Transverse colon (tissue), 4 donors: ENCODE data around the gene IL9. TPM values are rescaled to one million over a fixed set of nuclear protein-coding genes. Genes with fewer than 3 reads are reported as not detected.

Source experiments
- DNase-seq: peaks from one replicate; pipeline ENCODE4 v3.0.0-alpha.2; 2019
- H3K27ac ChIP-seq, 4 donors: fragments of 200-600 bp; sonication (generic); 2 replicates each; pipeline ENCODE4 v1.5.1; 2016 to 2018; ENCODE audit warnings: inconsistent platforms in 4 of 4
- H3K27me3 ChIP-seq: fragments of 200-600 bp; sonication (generic); 2 replicates; pipeline ENCODE4 v1.5.1; 2017; ENCODE audit warnings: inconsistent platforms
- H3K36me3 ChIP-seq, 4 donors: fragments of 200-600 bp; sonication (generic); 2 replicates each; pipeline ENCODE4 v1.5.1; 2017 to 2019; ENCODE audit warnings: inconsistent platforms in 4 of 4
- H3K4me1 ChIP-seq, 4 donors: fragments of 200-600 bp; sonication (generic); 2 replicates each; pipeline ENCODE4 v1.5.1; 2017 to 2020; ENCODE audit warnings: inconsistent platforms in 4 of 4
- H3K4me3 ChIP-seq, 4 donors: fragments of 200-600 bp; sonication (generic); 1 replicate in 1 of 4; 2 replicates in 3 of 4; pipeline versions ENCODE4 v1.5.1 to v1.6.1; 2017 to 2019; ENCODE audit warnings: inconsistent platforms in 4 of 4
- H3K9me3 ChIP-seq, 2 donors: fragments of 200-600 bp; sonication (generic); 2 replicates each; pipeline ENCODE4 v1.5.1; 2017 to 2019; ENCODE audit warnings: inconsistent platforms in 2 of 2
- EP300 ChIP-seq: sonication (generic); formaldehyde crosslinking; IDR thresholded peaks from one replicate; pipeline ENCODE4 v1.6.1; 2017; ENCODE audit warnings: antibody characterized with exemption, low read depth
- POLR2A ChIP-seq: fragments of 450-650 bp; IDR thresholded peaks from one replicate; pipeline ENCODE4 v1.6.1; 2016; ENCODE audit warnings: antibody characterized with exemption, mild to moderate bottlenecking, moderate library complexity
- POLR2AphosphoS5 ChIP-seq, 3 donors: sonication (generic); formaldehyde crosslinking; IDR thresholded peaks; one replicate each; pipeline ENCODE4 v1.6.1; 2016; ENCODE audit warnings: antibody characterized with exemption in 3 of 3
- WGBS, 2 donors: methylation state at CpG; one replicate each; pipeline ENCODE4 v1.1.5; 2018; ENCODE audit warnings: low coverage in 1 of 2; 5-methylcytosine and 5-hydroxymethylcytosine counted together
- in situ Hi-C, 4 donors: fragments of 200-750 bp; cut with MboI; loops; one replicate each; pipeline versions ENCODE4 v1.15.0 to v1.15.1; 2017; ENCODE audit warnings: low sequenced_read_pairs in 3 of 4, low pct_ligation_motif_present in 1 of 4, low pct_unique_long_range_greater_than_20kb in 1 of 4
- intact Hi-C: fragments of 100-400 bp; cut with DNase I; formaldehyde crosslinking; loops from one replicate; pipeline ENCODE4 v1.15.1; 2023; ENCODE audit warnings: low total_unique reads
- total RNA-seq, 4 donors: library from RNA; depleted of rRNA; stranded (reverse); fragments of >200 nt; gene quantifications; one replicate each; pipeline ENCODE4 v1.1.0, GENCODE V29; 2016
- TF ChIP-seq, protein P1 (sequence below), 5 experiments: fragments of 200-600 bp in 3 of 5; fragments of 450-650 bp in 2 of 5; sonication (generic) in 3 of 5; IDR thresholded peaks; 1 replicate in 2 of 5; 2 replicates in 3 of 5; pipeline ENCODE4 v1.5.1; 2016 to 2017; ENCODE audit warnings: antibody characterized with exemption in 5 of 5, inconsistent platforms in 3 of 5, mild to moderate bottlenecking in 2 of 5, moderate library complexity in 1 of 5

The IL9 gene
- total RNA-seq, 4 donors from 2014 or later, result not detected

DNA sequence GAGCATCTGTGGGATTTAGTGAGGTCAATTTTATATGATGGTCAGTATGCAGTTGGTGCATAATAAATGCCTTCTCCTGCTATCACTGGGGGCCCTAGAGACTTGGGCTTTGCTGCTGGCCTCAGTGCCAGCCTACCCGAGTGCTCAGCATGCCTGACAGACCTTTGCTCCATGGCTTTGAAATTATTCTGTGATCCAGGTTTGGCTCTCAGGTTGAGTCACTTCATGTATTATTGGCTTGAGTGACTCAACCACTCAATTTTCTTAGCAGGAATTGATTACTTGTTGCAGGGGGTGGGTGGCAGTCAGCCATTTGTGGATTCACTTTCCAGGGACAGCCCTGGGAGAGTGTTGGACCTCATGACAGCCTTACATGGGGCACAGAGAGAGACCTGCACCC lies 47.7 kb downstream of the IL9 start:
- no peak for DNase-seq
- no peak overlapping the region for H3K27ac ChIP-seq
- TF ChIP-seq, protein P1, sequence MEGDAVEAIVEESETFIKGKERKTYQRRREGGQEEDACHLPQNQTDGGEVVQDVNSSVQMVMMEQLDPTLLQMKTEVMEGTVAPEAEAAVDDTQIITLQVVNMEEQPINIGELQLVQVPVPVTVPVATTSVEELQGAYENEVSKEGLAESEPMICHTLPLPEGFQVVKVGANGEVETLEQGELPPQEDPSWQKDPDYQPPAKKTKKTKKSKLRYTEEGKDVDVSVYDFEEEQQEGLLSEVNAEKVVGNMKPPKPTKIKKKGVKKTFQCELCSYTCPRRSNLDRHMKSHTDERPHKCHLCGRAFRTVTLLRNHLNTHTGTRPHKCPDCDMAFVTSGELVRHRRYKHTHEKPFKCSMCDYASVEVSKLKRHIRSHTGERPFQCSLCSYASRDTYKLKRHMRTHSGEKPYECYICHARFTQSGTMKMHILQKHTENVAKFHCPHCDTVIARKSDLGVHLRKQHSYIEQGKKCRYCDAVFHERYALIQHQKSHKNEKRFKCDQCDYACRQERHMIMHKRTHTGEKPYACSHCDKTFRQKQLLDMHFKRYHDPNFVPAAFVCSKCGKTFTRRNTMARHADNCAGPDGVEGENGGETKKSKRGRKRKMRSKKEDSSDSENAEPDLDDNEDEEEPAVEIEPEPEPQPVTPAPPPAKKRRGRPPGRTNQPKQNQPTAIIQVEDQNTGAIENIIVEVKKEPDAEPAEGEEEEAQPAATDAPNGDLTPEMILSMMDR (IDR thresholded peaks at IDR 0.05), result no peak
- TF ChIP-seq EP300, result no peak
- TF ChIP-seq POLR2A, result no peak
- no peak for TF ChIP-seq POLR2AphosphoS5 (IDR thresholded peaks at IDR 0.05)
- H3K4me1 ChIP-seq, result peaks cover 0 to 5% (median 2%) of the 10 kb centered on the region in 4 donors
- no peaks in the 10 kb centered on the region for H3K27me3 ChIP-seq
- in situ Hi-C loops (loop anchor here in 2 of 4 donors (25.0 kb wide), 1 partner anchor 386 kb away; the partner anchor contains the start of gene TIFAB (in 2 of the 2)), intact Hi-C loops (no loop called here)
- WGBS, 2 donors, result 69 to 100% methylated on average over 1 of the region's 1 CpG
- no peaks in the 10 kb centered on the region for H3K36me3 ChIP-seq
- no peak overlapping the region for H3K4me3 ChIP-seq
- H3K9me3 ChIP-seq, result no peaks in the 10 kb centered on the region

DNA sequence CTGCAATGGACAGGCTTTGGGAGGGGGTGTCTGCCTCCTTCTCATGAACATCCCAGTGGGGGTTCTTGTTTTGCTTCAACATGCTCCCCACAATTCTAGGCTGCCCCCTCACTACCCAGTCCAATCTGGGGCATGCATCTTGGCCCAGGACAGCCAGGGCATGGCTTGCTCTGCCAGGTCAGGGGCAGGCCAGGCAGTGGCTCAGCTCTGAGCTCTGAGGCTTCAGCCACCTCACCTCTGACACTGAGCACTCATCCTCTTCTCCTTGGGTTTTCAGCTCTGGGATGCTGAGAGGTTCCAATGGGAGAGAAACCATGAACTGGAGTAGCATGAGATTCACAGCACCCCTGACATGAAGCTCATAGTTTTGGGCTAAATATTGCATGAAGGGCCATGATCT lies 49.3 kb downstream of the IL9 start:
- no peaks in the 10 kb centered on the region for H3K36me3 ChIP-seq
- no peaks in the 10 kb centered on the region for H3K9me3 ChIP-seq
- no peak for DNase-seq
- no peak overlapping the region for H3K4me3 ChIP-seq
- no peak for TF ChIP-seq POLR2AphosphoS5 (IDR thresholded peaks at IDR 0.05)
- in situ Hi-C loops, result loop anchor here in 2 of 4 donors (25.0 kb wide), 1 partner anchor 384 kb away; the partner anchor contains the start of gene TIFAB (in 2 of the 2)
- H3K27me3 ChIP-seq, result no peaks in the 10 kb centered on the region
- peaks cover 0 to 5% (median 2%) of the 10 kb centered on the region in 4 donors for H3K4me1 ChIP-seq
- intact Hi-C loops, result no loop called here
- no peak overlapping the region for H3K27ac ChIP-seq

DNA sequence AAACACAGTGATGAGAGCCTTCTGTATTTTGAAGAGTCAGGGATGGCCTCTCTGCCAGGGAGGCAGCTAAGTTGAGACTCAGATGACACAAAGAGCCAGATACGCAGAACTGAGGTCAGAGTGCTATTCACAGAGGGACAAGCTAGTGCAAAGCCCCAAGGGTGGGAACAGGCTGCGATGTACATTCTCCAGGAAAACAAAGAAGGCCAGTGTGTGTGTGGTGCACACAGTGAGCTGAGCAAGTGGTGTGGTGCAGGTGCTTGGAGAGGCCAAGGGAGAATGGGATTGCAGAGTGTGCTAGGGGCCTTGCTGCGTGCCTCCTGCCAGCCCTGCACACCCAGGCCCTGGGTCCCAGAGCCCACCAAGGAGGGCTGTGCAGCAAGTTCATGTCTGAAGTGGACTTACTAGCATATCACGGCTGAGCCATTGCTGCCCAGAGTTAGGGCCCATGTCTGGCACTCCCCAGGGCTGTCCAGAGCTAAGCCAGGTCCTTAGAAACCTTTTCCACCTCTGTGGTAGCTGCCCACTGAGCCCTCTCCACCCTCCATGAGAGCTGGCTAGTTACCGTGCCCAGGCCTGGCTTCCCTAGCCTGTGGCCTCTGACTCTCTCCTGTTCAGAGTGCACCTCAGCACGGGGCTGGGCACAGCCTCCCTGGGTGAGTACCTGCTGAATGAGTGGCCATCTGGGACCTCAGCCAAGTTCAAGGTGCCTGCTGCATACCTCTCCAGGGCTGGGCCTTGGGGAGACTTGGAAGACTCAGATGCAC lies 51.9 kb downstream of the IL9 start:
- no peaks in the 10 kb centered on the region for H3K9me3 ChIP-seq
- TF ChIP-seq POLR2A (no peak), EP300 (no peak), POLR2AphosphoS5 (IDR thresholded peaks at IDR 0.05) (no peak)
- TF ChIP-seq, protein P1 (IDR thresholded peaks at IDR 0.05), result no peak
- intact Hi-C loops (no loop called here), in situ Hi-C loops (loop anchor here in 2 of 4 donors (25.0 kb wide), 1 partner anchor 381 kb away; the partner anchor contains the start of gene TIFAB (in 2 of the 2))
- H3K36me3 ChIP-seq, result no peaks in the 10 kb centered on the region
- no peaks in the 10 kb centered on the region for H3K27me3 ChIP-seq
- WGBS, 2 donors, result 67 to 84% methylated on average over 1 to 6 of the region's 6 CpGs
- no peak overlapping the region for H3K4me3 ChIP-seq
- H3K4me1 ChIP-seq, result peaks cover 0 to 5% (median 2%) of the 10 kb centered on the region in 4 donors
- peak; percentile 85 for DNase-seq
- peak overlapping the region in 3 of 4 donors; percentile 12 to 38 (median 37) for H3K27ac ChIP-seq

DNA sequence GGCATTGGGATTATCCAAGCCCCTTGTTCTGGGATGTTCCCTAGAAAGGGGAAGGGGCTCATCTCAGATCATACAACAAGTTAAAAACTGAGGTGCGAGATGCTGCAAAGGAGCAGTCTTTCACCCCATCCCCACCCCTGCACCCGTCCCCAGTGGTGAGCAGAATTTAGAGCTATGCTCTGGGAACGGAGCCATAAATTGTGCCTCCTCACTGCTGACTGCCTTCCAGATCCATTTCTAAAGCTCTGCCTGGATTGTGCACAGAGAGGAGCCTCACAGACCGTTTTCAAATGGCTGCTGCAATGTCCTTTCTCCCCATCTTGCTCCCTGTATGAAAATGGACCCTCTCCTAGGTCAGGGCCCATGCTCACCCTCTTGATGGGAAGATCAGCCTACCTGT lies 52.9 kb downstream of the IL9 start:
- Histone ChIP-seq H3K27ac (no peak overlapping the region), H3K27me3 (no peaks in the 10 kb centered on the region), H3K36me3 (no peaks in the 10 kb centered on the region), H3K4me1 (peaks cover 0 to 5% (median 2%) of the 10 kb centered on the region in 4 donors), H3K4me3 (no peak overlapping the region), H3K9me3 (no peaks in the 10 kb centered on the region)
- no peak for DNase-seq
- in situ Hi-C loops (loop anchor here in 2 of 4 donors (25.0 kb wide), 1 partner anchor 380 kb away; the partner anchor contains the start of gene TIFAB (in 2 of the 2)), intact Hi-C loops (no loop called here)
- TF ChIP-seq POLR2AphosphoS5 (IDR thresholded peaks at IDR 0.05), result no peak
- no peak for TF ChIP-seq POLR2A
- TF ChIP-seq, protein P1 (IDR thresholded peaks at IDR 0.05), result no peak
- no peak for TF ChIP-seq EP300
- WGBS, 2 donors, result 71% methylated on average over 4 of the region's 4 CpGs; no CpG with 5 or more reads in 1 of the 2 donors

Other genes with a start within 250 kb of the IL9 start
- gene SLC25A48, start 61.2 kb downstream of the IL9 start, total RNA-seq, result 1 to 10 TPM in 2 of 4 donors, under 1 TPM in 1, not detected in 1; 0.48 to 2.6 (median 1.8) TPM
- not detected for gene LECT2, start 59.1 kb upstream of the IL9 start, total RNA-seq
- 10 to 100 TPM; 22.4 to 79.6 (median 29.8) TPM for gene TGFBI, start 133.1 kb upstream of the IL9 start, total RNA-seq
- 100 to 1,000 TPM in 1 of 4 donors, 10 to 100 TPM in 3; 14.2 to 272 (median 32.7) TPM for gene SMAD5, start 237.0 kb upstream of the IL9 start, total RNA-seq